Measurements from ENCODE around the gene PSMD2.
"Not testable (repeated sequence)": the region's sequence is repeated elsewhere in the genome, so short reads cannot be mapped to it uniquely, and the experiment has no call there.

Gene PSMD2

GRCh38 chr3:184337981-184338380 lies 38.9 kb downstream of the PSMD2 start:
- no peak for DNase-seq (ENCODE audit: low read depth in 3 of 3, low spot score in 1 of 3)

- no peak for DNase-seq (ENCODE audit: low read depth in 3 of 3, low spot score in 1 of 3)
These were observed 39.5 kb downstream of the PSMD2 start for GRCh38 chr3:184338511-184338945.

GRCh38 chr3:184339001-184339400 lies 40.0 kb downstream of the PSMD2 start:
- DNase-seq (ENCODE audit: low read depth in 3 of 3, low spot score in 1 of 3), result no peak

- DNase-seq (ENCODE audit: low read depth in 3 of 3, low spot score in 1 of 3), result not testable (repeated sequence)
These were observed 40.6 kb downstream of the PSMD2 start for GRCh38 chr3:184339451-184340135.

- no peak for DNase-seq (ENCODE audit: low read depth in 3 of 3, low spot score in 1 of 3)
These were observed 42.9 kb downstream of the PSMD2 start for GRCh38 chr3:184341925-184342324.

- DNase-seq (ENCODE audit: low read depth in 3 of 3, low spot score in 1 of 3), result no peak
These were observed 44.3 kb downstream of the PSMD2 start for GRCh38 chr3:184343200-184343876.

GRCh38 chr3:184344579-184345316 lies 45.7 kb downstream of the PSMD2 start:
- no peak for DNase-seq (ENCODE audit: low read depth in 3 of 3, low spot score in 1 of 3)

- DNase-seq (ENCODE audit: low read depth in 3 of 3, low spot score in 1 of 3), result no peak
These were observed 46.5 kb downstream of the PSMD2 start for GRCh38 chr3:184345317-184346144.

- no peak for DNase-seq (ENCODE audit: low read depth in 3 of 3, low spot score in 1 of 3)
These were observed 47.6 kb downstream of the PSMD2 start for GRCh38 chr3:184346480-184347190.

- no peak for DNase-seq (ENCODE audit: low read depth in 3 of 3, low spot score in 1 of 3)
These were observed 48.4 kb downstream of the PSMD2 start for GRCh38 chr3:184347321-184348056.

- no peak for DNase-seq (ENCODE audit: low read depth in 3 of 3, low spot score in 1 of 3)
These were observed 49.0 kb downstream of the PSMD2 start for GRCh38 chr3:184348057-184348382.

- DNase-seq (ENCODE audit: low read depth in 3 of 3, low spot score in 1 of 3), result no peak
These were observed 50.8 kb downstream of the PSMD2 start for GRCh38 chr3:184349563-184350470.

GRCh38 chr3:184350618-184351017 lies 51.6 kb downstream of the PSMD2 start:
- DNase-seq (ENCODE audit: low read depth in 3 of 3, low spot score in 1 of 3), result no peak

- no peak for DNase-seq (ENCODE audit: low read depth in 3 of 3, low spot score in 1 of 3)
These were observed 52.6 kb downstream of the PSMD2 start for GRCh38 chr3:184351511-184352148.

GRCh38 chr3:184352149-184352785 lies 53.2 kb downstream of the PSMD2 start:
- DNase-seq (ENCODE audit: low read depth in 3 of 3, low spot score in 1 of 3), result no peak

GRCh38 chr3:184352897-184353545 lies 54.0 kb downstream of the PSMD2 start:
- DNase-seq (ENCODE audit: low read depth in 3 of 3, low spot score in 1 of 3), result no peak

GRCh38 chr3:184353546-184353941 lies 54.5 kb downstream of the PSMD2 start:
- DNase-seq (ENCODE audit: low read depth in 3 of 3, low spot score in 1 of 3), result no peak
